CD4-positive, alpha-beta T cell treated with Interleukin-4 for 4 hours (primary cell): ENCODE results near the gene SFTPB.
"Not testable (repeated sequence)": the region's sequence is repeated elsewhere in the genome, so short reads cannot be mapped to it uniquely, and the experiment has no call there.

Experiments
- DNase-seq: peaks from one replicate; pipeline ENCODE4 v3.0.0-alpha.2; 2020

Gene SFTPB

DNA sequence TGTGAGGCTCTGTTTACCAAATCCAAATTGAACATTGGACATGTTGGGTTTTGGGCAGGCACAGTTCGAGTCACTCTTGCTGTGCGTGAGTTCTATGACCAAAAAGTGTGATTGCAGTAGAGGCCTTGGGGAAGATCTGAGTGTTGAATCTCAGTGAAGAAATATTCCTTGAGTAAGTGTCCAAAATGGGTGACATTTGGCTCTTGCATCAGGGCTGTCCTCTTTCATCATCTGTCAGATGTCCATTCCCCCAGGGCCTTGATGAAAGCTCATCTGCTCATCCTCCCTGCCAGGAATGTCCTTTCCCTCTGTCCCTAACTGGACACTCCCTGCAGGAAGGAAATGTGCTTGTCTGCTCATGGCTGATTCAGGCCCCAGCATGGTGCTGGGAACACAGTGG is 6.4 kb upstream of the SFTPB start:
- no peak for DNase-seq

DNA sequence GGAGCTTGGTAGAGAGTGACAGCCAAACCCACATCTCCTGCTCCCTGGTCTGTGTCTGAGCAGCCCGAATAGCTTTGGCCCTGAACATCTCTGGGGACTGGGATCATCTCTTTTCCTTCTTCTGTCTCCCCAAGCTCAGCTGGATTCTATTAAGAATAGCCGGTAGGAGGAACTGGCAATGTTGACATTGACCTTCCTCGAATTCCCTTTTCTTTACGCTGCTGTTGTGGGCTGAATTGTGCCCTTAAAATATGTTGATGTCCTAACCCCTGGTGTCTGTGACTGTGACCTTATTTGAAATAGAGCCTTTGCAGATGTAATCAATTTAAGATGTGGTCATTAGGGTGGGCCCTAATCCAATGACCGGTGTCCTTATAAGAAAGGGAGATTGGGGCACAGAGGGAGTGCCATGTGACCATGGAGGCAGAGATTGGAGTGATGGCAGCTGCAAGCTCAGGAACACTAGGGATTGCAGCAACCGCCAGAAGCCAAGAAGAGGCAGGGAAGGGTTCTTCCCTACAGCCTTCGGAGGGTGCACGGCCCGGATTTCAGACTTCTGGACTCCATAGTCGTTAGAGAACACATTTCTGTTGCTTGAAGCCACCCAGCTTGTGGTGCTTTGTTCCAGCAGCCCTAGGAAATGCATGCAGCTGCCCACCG is 5.8 kb upstream of the SFTPB start:
- DNase-seq = no peak

DNA sequence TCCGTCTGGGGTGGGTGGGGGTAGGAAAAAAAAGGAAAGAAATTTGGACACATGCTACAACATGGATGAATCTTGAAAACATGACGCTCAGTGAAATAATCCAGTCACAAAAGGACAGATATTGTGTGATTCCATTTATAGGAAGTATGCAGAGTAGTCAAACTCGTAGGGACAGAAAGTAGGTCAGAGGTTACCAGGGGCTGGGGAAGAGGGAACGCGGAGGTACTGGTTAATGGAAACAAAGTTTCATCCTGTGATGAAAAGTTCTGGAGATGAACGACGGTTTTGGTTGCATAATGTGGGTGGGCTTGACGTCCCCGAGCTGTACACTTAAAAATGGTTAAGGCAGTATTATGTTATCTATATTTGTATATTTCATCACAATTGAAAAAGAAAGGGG is 4.5 kb upstream of the SFTPB start:
- no peak for DNase-seq

DNA sequence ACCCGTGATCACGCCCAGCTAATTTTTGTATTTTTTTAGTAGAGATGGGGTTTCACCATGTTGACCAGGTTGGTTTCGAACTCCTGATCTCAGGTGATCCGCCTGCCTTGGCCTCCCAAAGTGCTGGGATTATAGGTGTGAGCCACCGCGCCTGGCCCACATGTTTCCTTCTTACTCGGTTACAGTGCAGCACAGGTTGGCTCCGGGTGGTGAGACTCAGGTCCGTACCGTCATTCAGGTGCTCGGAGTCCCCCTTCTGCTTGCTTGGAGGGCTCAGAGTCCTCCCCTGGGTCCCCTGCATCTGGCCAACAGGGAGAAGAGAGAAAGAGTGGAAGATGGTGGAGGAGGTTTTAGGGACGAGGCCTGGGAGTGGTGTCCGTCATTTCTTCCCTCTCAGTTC is 2.4 kb upstream of the SFTPB start:
- DNase-seq = not testable (repeated sequence)

DNA sequence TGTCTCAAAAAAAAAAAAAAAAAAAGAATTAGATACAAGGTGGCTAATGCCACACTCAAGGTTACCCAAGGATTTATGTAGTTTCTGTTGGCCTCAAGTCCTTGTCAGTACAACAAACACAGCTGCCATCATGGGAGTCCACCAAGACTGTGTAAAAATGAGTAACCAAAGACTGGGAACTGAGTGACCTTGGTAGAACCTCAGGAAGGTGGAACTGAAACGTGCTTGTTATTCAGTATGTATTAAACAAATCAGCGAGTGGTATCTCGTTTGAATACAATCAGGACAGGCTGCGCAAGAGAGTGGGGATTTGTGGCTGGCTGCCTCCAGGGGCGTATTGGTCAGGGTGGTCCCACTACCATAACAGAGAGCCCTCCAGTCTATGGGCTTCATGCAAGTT is 1.6 kb upstream of the SFTPB start:
- DNase-seq = no peak

DNA sequence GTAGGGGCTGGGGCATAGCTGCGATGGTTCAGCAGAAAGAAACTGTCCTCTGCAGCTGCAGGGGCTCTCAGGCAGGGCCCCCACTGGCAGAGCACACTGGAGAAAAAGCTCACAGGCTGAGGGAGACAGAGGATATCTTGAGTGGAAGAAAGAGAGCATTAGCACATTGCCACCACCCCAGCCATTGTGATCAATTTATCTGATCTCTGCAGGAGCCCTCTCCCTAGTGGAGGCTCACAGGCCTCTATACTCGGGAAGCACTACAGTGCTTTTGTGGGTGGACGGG is 801 bp upstream of the SFTPB start:
- DNase-seq = no peak

DNA sequence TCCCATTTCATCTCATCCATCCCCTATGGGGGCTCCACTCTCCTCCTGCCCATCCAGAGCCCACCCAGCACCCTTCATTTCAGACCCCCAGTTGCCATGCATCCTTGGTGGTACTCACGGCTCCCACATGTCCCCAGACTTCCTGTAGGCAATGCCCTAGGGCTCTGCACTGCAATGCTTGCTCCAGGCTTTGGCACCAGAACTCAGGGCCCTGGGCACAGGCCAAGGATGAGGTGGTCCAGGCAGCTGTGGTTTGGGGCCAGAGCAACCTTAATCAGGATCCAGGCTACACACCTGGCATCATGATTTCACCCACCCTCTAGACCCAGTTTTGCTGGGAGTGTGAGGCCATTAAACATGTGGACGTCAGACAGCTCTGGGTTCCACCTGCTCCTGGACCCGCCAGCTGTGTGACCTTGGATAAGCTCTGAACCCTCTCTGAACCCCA is 414 bp downstream of the SFTPB start:
- no peak for DNase-seq

DNA sequence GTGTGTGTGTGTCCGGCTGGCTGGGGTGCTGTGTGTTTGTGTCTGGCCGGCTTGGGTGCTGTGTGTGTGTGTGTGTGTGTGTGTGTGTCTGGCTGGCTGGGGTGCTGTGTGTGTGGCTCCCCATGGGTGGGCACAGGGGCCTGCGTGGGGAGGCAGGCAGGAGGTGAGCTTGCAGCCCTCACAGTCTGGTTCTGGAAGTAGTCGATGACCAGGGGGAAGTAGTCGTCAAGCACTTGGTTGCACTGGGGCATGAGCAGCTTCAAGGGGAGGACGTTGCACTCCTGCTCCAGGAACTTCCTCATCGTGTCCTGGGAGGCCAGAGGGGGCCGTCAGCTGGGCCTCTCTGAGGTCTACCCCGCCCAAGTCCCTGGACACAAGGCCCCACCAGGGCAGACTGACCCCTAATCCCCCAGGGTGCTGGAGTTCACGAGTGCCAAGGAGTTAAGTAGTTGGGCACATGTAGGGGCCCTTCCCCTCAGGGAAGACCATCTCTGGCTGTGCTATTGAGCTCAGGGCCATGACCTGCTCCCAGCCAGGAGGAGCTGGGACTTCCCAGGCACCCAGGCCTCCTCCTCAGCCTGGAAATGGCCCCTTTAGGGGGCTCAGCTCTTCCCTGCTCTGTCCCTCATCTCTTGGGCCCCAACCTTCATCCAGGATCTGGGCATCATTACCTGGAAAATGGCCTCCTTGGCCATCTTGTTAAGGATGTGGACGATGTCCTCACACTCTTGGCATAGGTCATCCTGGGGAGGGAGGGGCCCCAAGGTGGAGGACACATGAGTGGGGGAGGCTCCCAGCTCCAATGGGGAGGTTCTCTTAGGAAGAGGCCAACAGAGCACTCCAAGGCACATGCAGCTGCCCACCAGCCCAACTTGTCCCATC is 1.3 kb downstream of the SFTPB start:
- DNase-seq = no peak

DNA sequence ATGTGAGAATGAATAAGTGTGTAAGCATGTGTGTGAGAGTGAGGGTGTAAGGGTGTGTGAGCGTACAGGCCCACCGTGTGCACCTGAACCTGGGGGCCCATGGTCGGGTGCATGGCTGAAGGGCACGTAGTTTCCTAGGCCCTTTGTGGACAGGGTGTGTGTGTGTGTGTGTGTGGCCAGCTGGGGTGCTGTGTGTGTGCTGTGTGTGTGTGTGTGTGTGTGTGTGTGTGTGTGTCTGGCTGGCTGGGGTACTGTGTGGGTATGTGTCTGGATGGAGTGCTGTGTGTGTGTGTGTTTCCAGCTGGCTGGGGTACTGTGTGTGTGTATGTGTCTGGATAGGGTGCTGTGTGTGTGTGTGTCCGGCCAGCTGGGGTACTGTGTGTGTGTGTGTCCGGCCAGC is 2.0 kb downstream of the SFTPB start:
- no peak for DNase-seq

DNA sequence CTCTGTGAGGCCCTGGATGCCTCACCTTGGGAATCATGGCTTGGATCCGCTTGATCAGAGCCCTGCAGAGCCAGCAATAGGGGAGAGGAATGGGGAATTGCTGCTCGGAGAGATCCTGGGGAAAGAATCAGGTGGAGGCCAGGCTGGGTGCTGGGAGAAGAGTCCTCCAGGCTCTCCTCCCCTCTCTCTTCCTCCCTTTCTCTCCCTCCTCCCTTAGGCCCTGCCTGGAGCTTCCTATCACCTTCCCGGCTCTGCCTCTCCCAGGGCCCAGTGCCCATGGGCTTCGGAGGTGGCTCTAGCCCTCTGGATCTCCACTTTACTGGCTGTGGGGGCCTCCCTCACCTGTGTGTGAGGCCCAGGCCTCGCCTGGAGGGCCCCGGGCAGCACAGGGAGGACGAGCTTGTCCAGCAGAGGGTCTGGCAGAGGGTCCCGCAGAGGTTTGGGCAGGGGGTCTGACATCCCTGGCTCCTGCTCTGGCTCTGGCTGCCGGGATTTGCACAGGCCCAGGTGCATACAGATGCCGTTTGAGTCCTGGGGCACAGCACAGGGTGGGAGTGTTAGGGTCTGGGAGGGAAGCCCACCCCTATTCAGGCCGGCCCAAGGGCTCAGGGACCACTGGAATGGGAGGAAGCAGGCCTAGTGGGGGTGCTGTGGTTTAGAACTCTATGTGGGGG is 2.6 kb downstream of the SFTPB start:
- no peak for DNase-seq

DNA sequence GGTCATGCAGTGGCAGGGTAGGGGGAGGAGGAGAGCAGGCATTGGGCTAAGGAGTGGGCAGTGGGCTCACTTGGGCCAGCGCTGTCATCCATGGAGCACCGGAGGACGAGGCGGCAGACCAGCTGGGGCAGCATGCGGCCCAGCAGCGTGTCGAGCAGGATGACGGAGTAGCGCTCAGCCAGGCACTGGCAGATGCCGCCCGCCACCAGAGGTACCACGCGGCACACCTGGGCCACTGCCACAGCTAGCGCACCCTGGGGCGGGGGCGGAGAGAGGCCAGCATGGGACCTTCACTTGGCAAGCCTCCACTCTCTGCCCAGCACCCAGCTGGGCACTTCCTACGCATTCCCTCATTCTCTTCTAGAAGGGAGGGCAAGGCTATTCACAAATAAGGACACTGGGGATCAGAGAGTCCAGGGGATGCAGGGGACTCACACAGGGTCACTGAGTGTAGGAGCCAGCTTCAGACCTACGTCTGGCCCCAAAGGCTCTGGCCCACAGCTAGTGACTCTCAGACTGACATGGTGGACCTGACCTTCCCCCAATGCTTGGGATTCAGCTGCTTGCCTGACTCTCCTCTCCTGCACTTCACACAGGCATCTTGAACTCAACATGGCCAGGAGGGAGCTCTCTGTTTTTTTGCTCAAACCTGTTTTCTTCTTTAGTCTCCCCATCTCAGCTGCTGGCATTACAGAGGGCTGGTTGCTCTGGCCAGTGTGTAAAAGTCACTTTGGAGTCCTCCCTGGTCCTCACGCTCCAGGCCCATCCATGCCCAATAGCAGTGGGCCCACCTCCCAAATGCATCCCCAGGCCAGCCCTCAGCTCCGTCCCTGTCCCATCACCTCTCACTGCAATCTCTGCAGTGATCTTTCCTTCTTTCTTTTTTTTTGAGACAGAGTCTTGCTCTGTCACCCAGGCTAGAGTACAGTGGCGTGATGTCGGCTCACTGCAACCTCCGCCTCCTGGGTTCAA is 4.1 kb downstream of the SFTPB start:
- no peak for DNase-seq

DNA sequence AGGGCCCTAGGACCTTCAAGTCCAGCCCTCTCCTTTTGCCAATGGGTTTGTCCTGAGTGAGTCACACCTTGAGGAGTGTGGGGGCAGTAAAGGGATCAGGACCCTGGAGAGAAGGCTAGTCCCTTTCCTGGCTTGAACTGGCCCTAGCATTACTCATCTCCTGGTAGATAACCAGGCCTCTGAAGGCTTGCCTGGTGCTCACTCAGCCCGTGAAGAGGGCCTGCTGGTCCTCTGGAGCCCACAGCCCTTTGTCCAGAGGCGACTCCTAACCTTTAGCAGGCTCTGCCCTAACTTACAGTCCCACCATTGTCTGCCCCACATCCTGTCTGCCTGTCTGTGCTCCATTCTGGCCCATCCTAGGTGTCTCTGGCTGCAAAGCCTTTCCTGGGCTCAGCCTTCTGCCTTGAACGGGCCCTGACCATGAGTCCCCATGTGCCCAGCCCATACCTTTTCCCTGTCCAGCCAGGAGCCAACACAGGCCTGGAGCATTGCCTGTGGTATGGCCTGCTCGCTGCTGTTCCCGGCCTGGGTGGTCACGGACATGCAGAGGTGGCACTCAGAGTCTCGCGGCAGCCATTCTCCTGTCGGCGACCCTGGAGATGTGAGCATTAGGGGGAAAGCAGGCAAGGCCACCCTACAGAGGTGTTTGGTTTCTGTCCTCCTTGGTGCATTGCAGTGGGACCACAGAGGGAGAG is 5.0 kb downstream of the SFTPB start:
- DNase-seq = no peak

DNA sequence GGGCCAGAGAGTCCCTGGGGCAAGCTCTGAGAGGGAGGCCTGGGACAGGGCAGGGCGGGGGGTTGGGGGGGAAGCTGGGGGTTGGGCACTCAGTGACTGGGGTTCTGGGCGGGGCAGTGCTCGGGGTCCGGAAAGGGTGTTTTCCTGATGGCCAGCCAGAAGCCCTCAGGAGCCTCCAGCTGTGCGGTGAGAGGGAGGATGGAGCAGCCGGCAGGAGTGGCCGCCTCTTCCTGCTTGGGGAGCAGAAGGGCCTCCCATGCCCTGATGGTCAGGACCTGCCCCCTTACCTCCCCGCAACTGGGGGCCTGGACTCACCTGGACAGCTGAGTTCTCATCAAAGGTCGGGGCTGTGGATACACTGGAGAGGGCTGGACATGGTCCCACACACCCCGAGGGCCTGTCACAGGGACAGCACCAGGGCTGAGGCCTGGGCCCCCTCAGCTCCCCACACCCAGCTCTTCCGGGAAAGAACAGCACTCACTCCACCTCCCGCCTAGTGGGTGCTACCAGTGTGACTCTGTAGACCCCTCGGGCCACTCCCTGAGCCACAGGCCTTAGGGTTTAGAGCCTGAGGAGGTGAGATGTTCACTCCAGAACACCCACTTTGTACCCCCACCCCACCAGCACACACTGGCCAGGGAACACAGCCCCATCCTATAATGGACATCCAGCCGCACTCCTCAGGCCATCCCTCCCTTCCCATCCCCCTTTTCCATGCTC is 6.7 kb downstream of the SFTPB start:
- DNase-seq = no peak

DNA sequence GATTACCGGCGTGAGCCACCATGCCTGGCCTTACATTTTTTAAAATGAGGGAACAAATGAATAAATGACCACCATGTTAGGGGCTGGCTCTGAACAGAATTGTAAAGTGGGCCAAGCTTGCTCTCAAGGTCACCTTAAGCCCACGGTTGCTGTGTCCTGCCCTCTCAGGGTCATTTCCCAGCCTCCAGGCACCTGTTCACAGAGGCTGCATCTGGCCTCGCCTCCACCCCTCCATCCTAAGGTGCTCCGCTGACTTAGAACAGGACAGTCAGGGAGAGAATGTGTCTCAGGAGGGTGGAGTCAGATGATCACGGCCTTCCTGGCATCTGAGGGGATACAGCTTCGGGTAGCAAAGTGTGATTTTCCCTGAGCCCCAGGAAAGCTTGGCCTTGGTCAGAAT is 7.3 kb downstream of the SFTPB start:
- no peak for DNase-seq

DNA sequence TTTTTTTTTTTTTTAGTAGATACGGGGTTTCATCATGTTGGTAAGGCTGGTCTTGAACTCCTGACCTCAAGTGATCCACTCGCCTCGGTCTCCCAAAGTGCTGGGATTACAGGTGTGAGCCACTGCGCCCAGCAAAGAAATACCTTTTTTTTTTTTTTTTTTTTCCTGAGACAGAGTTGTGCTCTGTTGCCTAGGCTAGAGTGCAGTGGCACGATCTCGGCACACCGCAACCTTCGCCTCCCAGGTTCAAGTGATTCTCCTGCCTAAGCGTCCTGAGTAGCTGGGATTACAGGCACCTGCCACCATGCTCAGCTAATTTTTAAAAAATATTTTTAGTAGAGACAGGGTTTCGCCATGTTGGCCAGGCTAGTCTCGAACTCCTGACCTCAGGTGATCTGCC is 7.7 kb downstream of the SFTPB start:
- not testable (repeated sequence) for DNase-seq

DNA sequence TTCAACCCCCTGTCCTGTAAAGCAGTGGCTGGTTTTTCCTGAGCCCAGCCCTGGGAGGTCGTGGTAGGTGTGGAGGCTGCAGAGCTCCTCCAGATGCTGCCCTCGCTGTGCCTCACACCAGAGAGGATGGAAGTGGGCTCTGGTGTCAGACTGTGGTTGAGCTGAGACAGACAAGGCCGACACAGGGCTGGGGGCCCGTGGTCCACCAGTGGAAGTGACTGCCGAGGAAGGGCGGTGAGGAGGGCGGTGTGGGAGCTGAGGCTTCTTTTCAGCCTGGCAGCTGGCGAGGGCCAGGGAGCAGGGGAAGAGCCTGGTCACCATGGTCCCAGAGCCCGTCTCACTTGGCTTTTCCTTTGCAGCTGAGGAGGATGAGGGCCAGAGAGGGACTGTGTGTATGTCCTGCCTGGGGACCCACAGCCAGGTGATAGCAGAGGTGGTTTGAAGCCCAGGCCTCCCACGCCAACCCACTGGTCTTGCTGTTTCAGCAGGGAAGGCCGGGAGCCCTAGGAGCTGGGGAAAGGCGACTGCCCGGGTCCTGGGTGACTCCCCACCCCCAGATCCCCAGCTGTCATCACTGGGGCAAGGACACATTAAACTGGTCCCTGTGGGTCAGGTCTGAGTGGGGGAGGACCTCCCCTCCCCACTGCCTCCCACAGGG is 8.5 kb downstream of the SFTPB start:
- DNase-seq = no peak

DNA sequence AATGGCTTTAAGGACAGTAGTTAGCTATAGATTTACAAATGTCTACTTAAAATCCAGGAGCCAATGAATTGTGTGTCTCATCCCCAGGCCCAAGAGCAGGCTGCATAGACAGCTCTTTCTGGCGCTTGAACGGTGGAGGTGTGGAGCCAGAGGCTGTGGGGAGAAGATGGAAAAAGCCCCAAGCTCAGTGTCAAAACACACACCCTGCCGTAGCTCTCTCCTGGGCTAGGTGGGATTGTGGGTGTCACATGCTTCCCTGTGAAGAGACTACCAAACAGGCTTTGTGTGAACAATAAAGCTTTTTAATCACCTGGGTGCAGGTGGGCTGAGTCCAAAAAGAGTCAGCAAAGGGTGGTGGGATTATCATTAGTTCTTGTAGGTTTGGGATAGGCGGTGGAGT is 10.6 kb downstream of the SFTPB start:
- not testable (repeated sequence) for DNase-seq

DNA sequence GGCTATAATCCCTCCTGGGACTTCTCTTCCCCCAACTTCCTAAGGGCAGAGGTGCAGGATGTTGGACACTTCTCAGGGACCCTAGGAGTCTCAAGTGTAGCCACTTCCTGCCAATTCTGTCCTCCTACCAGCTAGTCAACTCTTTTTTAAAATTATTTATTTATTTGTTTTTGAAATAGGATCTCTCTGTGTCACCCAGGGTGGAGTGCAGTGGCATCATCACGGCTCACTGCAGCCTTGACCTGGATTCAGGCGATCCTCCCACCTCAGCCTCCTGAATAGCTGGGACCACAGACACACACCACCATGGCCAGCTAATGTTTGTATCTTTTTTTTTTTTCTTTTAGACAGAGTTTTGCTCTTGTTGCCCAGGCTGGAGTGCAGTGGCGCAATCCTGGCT is 11.5 kb downstream of the SFTPB start:
- no peak for DNase-seq

DNA sequence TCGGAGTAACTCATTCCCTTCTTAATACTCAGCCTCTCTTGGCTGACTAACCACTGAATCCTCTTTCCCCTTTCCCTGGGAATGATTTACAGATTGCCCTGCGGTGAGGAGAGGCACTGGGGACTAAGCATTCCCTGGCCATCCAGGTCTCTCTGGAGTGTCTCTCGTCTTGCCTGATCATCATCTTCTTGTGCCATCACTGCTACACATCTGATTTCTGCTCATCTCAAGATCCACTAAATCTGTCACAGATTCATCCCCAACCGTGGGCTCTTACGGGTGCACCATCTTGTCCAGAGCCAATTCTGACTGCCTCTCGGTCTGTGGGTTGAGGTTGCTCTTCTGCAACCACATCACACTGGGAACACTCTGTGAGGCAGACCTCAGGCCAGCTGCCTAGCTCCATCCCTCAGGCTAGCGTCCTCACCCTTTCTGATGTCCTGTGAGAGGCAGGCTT is 12.0 kb downstream of the SFTPB start:
- no peak for DNase-seq

DNA sequence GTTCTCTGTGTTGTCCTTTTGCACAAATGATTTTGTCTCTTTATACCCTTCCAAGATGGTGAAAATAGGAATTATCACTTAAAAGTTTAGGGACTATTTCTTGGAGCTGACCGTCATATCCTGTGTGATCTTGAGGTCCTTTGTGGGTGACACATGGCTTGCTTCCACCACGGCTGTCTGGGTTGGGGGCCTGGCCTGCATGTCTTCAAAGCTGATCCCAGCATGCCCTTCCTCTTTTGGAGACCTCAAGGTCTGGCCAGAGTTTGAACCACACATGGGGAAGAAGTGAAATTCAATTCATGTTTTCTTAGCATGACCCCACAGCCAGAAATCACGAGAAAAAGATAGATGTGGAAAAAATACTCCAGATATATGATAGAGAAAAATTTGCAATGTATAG is 14.0 kb downstream of the SFTPB start:
- no peak for DNase-seq

DNA sequence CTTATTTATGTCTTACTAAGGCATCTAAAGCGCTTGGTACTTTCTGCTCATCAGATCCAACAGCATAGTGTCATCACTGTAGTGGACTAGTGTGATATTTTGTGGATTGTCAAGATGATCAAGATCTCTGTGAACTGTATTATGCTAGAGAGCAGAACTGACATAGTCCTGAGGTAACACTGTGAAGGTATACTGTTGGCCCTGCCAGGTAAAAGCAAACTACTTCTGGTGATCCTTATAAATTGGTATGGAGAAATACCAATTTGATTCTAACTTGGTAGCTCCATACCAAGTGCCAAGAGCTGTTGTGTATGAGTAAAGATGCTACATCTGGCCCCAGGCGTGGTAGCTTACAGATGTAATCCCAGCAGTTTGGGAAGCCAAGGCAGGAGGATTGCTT is 15.9 kb downstream of the SFTPB start:
- no peak for DNase-seq
